GM23338 (cell line): ENCODE data around the gene KIF6. TPM values are rescaled to one million over a fixed set of nuclear protein-coding genes. Genes with fewer than 3 reads are reported as not detected.

ENCODE experiments used
- ATAC-seq: fragments of 200-7000 bp; cut with Tn5 transposase; 3 replicates; pipeline ENCODE4 v1.9.1; 2020
- DNase-seq: peaks from one replicate; pipeline ENCODE4 v3.0.0-alpha.2; 2015; ENCODE audit warnings: low spot score
- H2AFZ ChIP-seq: fragments of 200-600 bp; sonication (generic); 2 replicates; pipeline ENCODE4 v1.8.0; 2016; ENCODE audit warnings: antibody characterized with exemption, mild to moderate bottlenecking, moderate library complexity
- H3F3A ChIP-seq: fragments of 200-600 bp; sonication (generic); replicated peaks from 2 replicates; pipeline ENCODE4 v1.8.0; 2017; ENCODE audit warnings: antibody characterized with exemption, mixed run types, low read depth
- H3K27ac ChIP-seq: fragments of 200-600 bp; sonication (generic); 2 replicates; pipeline ENCODE4 v1.6.1; 2016; ENCODE audit warnings: low read depth
- H3K27me3 ChIP-seq: fragments of 200-600 bp; sonication (generic); 2 replicates; pipeline ENCODE4 v1.8.0; 2016; ENCODE audit warnings: mild to moderate bottlenecking, mixed run types, moderate library complexity; ENCODE audit not compliant: insufficient read depth
- H3K36me3 ChIP-seq: fragments of 200-600 bp; sonication (generic); 2 replicates; pipeline ENCODE4 v1.8.0; 2016; ENCODE audit warnings: mild to moderate bottlenecking; ENCODE audit not compliant: insufficient read depth
- H3K4me1 ChIP-seq: fragments of 200-600 bp; sonication (generic); 2 replicates; pipeline ENCODE4 v1.8.0; 2016; ENCODE audit warnings: mild to moderate bottlenecking, moderate library complexity; ENCODE audit not compliant: insufficient read depth
- H3K4me2 ChIP-seq: fragments of 200-600 bp; sonication (generic); 2 replicates; pipeline ENCODE4 v1.7.1; 2017; ENCODE audit warnings: mixed run types
- H3K4me3 ChIP-seq: fragments of 200-600 bp; sonication (generic); 2 replicates; pipeline ENCODE4 v1.6.1; 2016; ENCODE audit warnings: mixed run types
- H3K79me2 ChIP-seq: fragments of 200-600 bp; sonication (generic); replicated peaks from 2 replicates; pipeline ENCODE4 v1.8.0; 2017; ENCODE audit warnings: mild to moderate bottlenecking; ENCODE audit not compliant: insufficient read depth
- H3K9me2 ChIP-seq: fragments of 200-600 bp; sonication (generic); 2 replicates; pipeline ENCODE4 v1.8.0; 2017; ENCODE audit not compliant: insufficient read depth
- H4K20me1 ChIP-seq: fragments of 200-600 bp; sonication (generic); replicated peaks from 2 replicates; pipeline ENCODE4 v1.8.0; 2017; ENCODE audit warnings: mild to moderate bottlenecking; ENCODE audit not compliant: insufficient read depth
- H3K27ac Mint-ChIP-seq: 2 replicates; pipeline ENCODE4 v1.8.0; 2020; ENCODE audit warnings: inconsistent platforms, mild to moderate bottlenecking, moderate library complexity, mixed read lengths
- H3K27me3 Mint-ChIP-seq: 3 replicates; pipeline ENCODE4 v1.8.0; 2022; ENCODE audit warnings: low read depth, mild to moderate bottlenecking, moderate library complexity, mixed read lengths, inconsistent platforms; ENCODE audit not compliant: insufficient read depth, poor library complexity
- H3K36me3 Mint-ChIP-seq: 3 replicates; pipeline ENCODE4 v1.8.0; 2021; ENCODE audit warnings: low read depth, mild to moderate bottlenecking, inconsistent platforms, moderate library complexity, mixed read lengths
- H3K4me1 Mint-ChIP-seq: 3 replicates; pipeline ENCODE4 v1.8.0; 2020; ENCODE audit warnings: mild to moderate bottlenecking, inconsistent platforms, mixed read lengths
- H3K4me3 Mint-ChIP-seq: 3 replicates; pipeline ENCODE4 v1.8.0; 2021; ENCODE audit warnings: moderate library complexity, mild to moderate bottlenecking, inconsistent platforms, mixed read lengths
- H3K9me3 Mint-ChIP-seq: 3 replicates; pipeline ENCODE4 v1.8.0; 2020; ENCODE audit warnings: moderate library complexity, mild to moderate bottlenecking, inconsistent platforms, mixed read lengths
- CREB1 ChIP-seq: fragments of 250-450 bp; sonication (Bioruptor Pico); IDR thresholded peaks from 2 replicates; pipeline ENCODE4 v1.5.0; 2020; ENCODE audit warnings: low read depth, mild to moderate bottlenecking, moderate library complexity
- CTCF ChIP-seq, 2 experiments: fragments of 200-600 bp in 1 of 2; sonication (generic) in 1 of 2; conservative IDR thresholded peaks; 2 replicates each; pipeline versions ENCODE4 v1.5.1 to v1.6.1; 2016 to 2017; ENCODE audit warnings: antibody characterized with exemption in 2 of 2, low read depth in 2 of 2, mild to moderate bottlenecking in 2 of 2, moderate library complexity in 1 of 2
- ETS1 ChIP-seq: IDR thresholded peaks from 2 replicates; pipeline ENCODE4 v1.6.1; 2016; ENCODE audit warnings: antibody characterized with exemption
- EZH2 ChIP-seq: fragments of 200-600 bp; sonication (generic); IDR thresholded peaks from one replicate; pipeline ENCODE4 v1.8.0; 2017; ENCODE audit warnings: antibody characterized with exemption, mild to moderate bottlenecking, low read depth; ENCODE audit not compliant: unreplicated experiment
- EZH2phosphoT487 ChIP-seq: fragments of 200-600 bp; sonication (generic); IDR thresholded peaks from one replicate; pipeline ENCODE4 v1.8.1; 2018; ENCODE audit warnings: antibody characterized with exemption; ENCODE audit not compliant: unreplicated experiment
- JUNB ChIP-seq: IDR thresholded peaks from one replicate; pipeline ENCODE4 v1.6.1; 2016; ENCODE audit warnings: antibody characterized with exemption; ENCODE audit not compliant: unreplicated experiment
- NANOG ChIP-seq: IDR thresholded peaks from 2 replicates; pipeline ENCODE4 v1.6.1; 2016; ENCODE audit warnings: antibody characterized with exemption, borderline replicate concordance
- POLR2AphosphoS5 ChIP-seq: IDR thresholded peaks from 2 replicates; pipeline ENCODE4 v1.6.1; 2016; ENCODE audit warnings: antibody characterized with exemption, low read depth
- REST ChIP-seq: IDR thresholded peaks from one replicate; pipeline ENCODE4 v1.6.1; 2018; ENCODE audit warnings: antibody characterized with exemption; ENCODE audit not compliant: unreplicated experiment
- STAT1 ChIP-seq: IDR thresholded peaks from one replicate; pipeline ENCODE4 v1.6.1; 2016; ENCODE audit warnings: antibody characterized with exemption; ENCODE audit not compliant: unreplicated experiment
- ZNF114 ChIP-seq: fragments of 250-450 bp; sonication (Bioruptor Pico); IDR thresholded peaks from 2 replicates; pipeline ENCODE4 v1.5.0; 2020; ENCODE audit warnings: mild to moderate bottlenecking, moderate library complexity
- ZNF331 ChIP-seq: fragments of 250-450 bp; sonication (Bioruptor Pico); IDR thresholded peaks from 2 replicates; pipeline ENCODE4 v1.5.0; 2020; ENCODE audit warnings: low read depth, mild to moderate bottlenecking, moderate library complexity
- polyA plus RNA-seq: library from polyadenylated mRNA; unstranded; fragments of >200 nt; fragmentation: Nextera tagmentation; extraction: Ambion mirVana; gene quantifications from 2 replicates; pipeline ENCODE4 v1.2.1, GENCODE V29; 2016
- total RNA-seq: library from RNA; depleted of rRNA; stranded (reverse); fragments of >200 nt; shearing (Covaris generic); gene quantifications from 2 replicates; pipeline ENCODE4 v1.2.3, GENCODE V29; 2014
- TF ChIP-seq, protein P1 (sequence below): fragments of 250-450 bp; sonication (Bioruptor Pico); IDR thresholded peaks from 2 replicates; pipeline ENCODE4 v1.5.0; 2020; ENCODE audit warnings: mild to moderate bottlenecking, moderate library complexity

KIF6 gene
- total and polyA plus RNA-seq, 2 experiments from 2014 or later, result 0.87 to 1.7 TPM

DNA sequence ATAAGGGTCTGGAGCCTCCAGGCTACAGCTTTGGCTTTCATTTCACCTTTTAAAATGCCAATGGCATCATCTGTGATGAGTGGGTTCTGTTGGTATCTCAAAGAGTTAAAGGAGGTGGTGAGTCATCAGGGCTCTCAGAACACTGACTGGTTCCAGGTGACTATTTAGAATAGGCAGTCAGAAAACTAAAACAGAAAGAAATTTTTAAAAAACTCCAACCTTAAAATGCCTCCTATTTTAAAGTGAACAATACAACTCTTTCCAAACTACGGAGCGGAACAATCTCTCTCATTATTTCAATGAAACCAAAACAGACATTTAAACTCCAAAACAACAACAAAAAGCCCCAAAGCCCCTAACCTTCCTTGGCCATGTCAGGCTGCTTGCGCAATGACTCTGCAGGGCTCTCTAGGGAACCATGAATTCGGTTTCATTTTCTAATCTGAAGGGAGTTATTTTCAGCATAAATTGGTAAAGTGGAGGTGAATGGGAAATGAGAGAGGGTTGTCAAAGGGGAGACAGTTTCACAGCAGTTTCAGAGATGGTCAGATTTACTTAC lies 194.9 kb downstream of the KIF6 start:
- Mint-ChIP-seq H3K4me1 (peaks cover 5% of the 10 kb centered on the region; the same call in 1 of the 3 replicates), H3K27ac (no peak overlapping the region), H3K27me3 (peaks cover 5% of the 10 kb centered on the region), H3K4me3 (no peak overlapping the region), H3K9me3 (peaks cover 33% of the 10 kb centered on the region), H3K36me3 (peaks cover 35% of the 10 kb centered on the region)
- no peak for ATAC-seq
- Histone ChIP-seq H3K27ac (no peak overlapping the region), H3K27me3 (no peaks in the 10 kb centered on the region), H3K4me2 (no peak overlapping the region), H3F3A (no peaks in the 10 kb centered on the region), H3K79me2 (no peaks in the 10 kb centered on the region), H3K4me1 (no peaks in the 10 kb centered on the region), H3K4me3 (no peak overlapping the region), H3K9me2 (peaks cover 12% of the 10 kb centered on the region; the same call in 1 of the 2 replicates), H2AFZ (no peak overlapping the region), H4K20me1 (no peaks in the 10 kb centered on the region), H3K36me3 (no peaks in the 10 kb centered on the region)
- TF ChIP-seq CTCF (conservative IDR thresholded peaks at IDR 0.05; ENCODE audit: low read depth in 2 of 2) (no peak), EZH2phosphoT487 (no peak), JUNB (no peak), POLR2AphosphoS5 (no peak), REST (no peak), EZH2 (no peak), ZNF331 (CRISPR knock-in tag) (no peak), ZNF114 (CRISPR knock-in tag) (no peak), ETS1 (no peak), STAT1 (no peak), NANOG (no peak), CREB1 (CRISPR knock-in tag) (no peak)
- TF ChIP-seq, protein P1, sequence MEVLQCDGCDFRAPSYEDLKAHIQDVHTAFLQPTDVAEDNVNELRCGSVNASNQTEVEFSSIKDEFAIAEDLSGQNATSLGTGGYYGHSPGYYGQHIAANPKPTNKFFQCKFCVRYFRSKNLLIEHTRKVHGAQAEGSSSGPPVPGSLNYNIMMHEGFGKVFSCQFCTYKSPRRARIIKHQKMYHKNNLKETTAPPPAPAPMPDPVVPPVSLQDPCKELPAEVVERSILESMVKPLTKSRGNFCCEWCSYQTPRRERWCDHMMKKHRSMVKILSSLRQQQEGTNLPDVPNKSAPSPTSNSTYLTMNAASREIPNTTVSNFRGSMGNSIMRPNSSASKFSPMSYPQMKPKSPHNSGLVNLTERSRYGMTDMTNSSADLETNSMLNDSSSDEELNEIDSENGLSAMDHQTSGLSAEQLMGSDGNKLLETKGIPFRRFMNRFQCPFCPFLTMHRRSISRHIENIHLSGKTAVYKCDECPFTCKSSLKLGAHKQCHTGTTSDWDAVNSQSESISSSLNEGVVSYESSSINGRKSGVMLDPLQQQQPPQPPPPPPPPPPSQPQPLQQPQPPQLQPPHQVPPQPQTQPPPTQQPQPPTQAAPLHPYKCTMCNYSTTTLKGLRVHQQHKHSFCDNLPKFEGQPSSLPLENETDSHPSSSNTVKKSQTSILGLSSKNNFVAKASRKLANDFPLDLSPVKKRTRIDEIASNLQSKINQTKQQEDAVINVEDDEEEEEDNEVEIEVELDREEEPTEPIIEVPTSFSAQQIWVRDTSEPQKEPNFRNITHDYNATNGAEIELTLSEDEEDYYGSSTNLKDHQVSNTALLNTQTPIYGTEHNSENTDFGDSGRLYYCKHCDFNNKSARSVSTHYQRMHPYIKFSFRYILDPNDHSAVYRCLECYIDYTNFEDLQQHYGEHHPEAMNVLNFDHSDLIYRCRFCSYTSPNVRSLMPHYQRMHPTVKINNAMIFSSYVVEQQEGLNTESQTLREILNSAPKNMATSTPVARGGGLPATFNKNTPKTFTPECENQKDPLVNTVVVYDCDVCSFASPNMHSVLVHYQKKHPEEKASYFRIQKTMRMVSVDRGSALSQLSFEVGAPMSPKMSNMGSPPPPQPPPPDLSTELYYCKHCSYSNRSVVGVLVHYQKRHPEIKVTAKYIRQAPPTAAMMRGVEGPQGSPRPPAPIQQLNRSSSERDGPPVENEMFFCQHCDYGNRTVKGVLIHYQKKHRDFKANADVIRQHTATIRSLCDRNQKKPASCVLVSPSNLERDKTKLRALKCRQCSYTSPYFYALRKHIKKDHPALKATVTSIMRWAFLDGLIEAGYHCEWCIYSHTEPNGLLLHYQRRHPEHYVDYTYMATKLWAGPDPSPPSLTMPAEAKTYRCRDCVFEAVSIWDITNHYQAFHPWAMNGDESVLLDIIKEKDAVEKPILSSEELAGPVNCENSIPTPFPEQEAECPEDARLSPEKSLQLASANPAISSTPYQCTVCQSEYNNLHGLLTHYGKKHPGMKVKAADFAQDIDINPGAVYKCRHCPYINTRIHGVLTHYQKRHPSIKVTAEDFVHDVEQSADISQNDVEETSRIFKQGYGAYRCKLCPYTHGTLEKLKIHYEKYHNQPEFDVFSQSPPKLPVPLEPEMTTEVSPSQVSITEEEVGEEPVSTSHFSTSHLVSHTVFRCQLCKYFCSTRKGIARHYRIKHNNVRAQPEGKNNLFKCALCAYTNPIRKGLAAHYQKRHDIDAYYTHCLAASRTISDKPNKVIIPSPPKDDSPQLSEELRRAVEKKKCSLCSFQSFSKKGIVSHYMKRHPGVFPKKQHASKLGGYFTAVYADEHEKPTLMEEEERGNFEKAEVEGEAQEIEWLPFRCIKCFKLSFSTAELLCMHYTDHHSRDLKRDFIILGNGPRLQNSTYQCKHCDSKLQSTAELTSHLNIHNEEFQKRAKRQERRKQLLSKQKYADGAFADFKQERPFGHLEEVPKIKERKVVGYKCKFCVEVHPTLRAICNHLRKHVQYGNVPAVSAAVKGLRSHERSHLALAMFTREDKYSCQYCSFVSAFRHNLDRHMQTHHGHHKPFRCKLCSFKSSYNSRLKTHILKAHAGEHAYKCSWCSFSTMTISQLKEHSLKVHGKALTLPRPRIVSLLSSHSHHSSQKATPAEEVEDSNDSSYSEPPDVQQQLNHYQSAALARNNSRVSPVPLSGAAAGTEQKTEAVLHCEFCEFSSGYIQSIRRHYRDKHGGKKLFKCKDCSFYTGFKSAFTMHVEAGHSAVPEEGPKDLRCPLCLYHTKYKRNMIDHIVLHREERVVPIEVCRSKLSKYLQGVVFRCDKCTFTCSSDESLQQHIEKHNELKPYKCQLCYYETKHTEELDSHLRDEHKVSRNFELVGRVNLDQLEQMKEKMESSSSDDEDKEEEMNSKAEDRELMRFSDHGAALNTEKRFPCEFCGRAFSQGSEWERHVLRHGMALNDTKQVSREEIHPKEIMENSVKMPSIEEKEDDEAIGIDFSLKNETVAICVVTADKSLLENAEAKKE (CRISPR knock-in tag), result no peak
- DNase-seq, result no peak
